GM19238 (cell line): ENCODE measurements around the gene ZSCAN10.

ENCODE experiments used
- DNase-seq: peaks from one replicate; pipeline ENCODE4 v3.0.0; 2011; ENCODE audit warnings: low spot score; ENCODE audit not compliant: insufficient read length

The ZSCAN10 gene

GRCh38 chr16:3134338-3135125 is 35.4 kb upstream of the ZSCAN10 start, which contains the start of gene ZNF213:
Gene ZNF213 (plus strand): TSS chr16:3135029. CDS start chr16:3137281, 2,252 bp downstream.
- DNase-seq = peak; percentile 96

GRCh38 chr16:3133844-3134243 is 34.8 kb upstream of the ZSCAN10 start:
- DNase-seq = no peak

- DNase-seq = no peak
Observed at GRCh38 chr16:3131755-3132377, 32.8 kb upstream of the ZSCAN10 start.

- DNase-seq = no peak
Observed at GRCh38 chr16:3129137-3130131, 30.3 kb upstream of the ZSCAN10 start.

- no peak for DNase-seq
Observed at GRCh38 chr16:3127745-3128144, 28.7 kb upstream of the ZSCAN10 start.

- DNase-seq = peak; percentile 96
Observed at GRCh38 chr16:3123986-3124886, 25.1 kb upstream of the ZSCAN10 start.

GRCh38 chr16:3122926-3123570 is 24.0 kb upstream of the ZSCAN10 start:
- DNase-seq = no peak

GRCh38 chr16:3121851-3122467 is 22.9 kb upstream of the ZSCAN10 start:
- no peak for DNase-seq

GRCh38 chr16:3120435-3120834 is 21.3 kb upstream of the ZSCAN10 start:
- DNase-seq = no peak

GRCh38 chr16:3119701-3120408 is 20.8 kb upstream of the ZSCAN10 start:
- no peak for DNase-seq

- no peak for DNase-seq
Observed at GRCh38 chr16:3119286-3119685, 20.2 kb upstream of the ZSCAN10 start.

- no peak for DNase-seq
Observed at GRCh38 chr16:3118846-3119245, 19.8 kb upstream of the ZSCAN10 start.

GRCh38 chr16:3118204-3118790 is 19.2 kb upstream of the ZSCAN10 start:
- no peak for DNase-seq

GRCh38 chr16:3115561-3115960 is 16.5 kb upstream of the ZSCAN10 start:
- DNase-seq = no peak

- no peak for DNase-seq
Observed at GRCh38 chr16:3115003-3115402, 15.9 kb upstream of the ZSCAN10 start.

- no peak for DNase-seq
Observed at GRCh38 chr16:3113765-3114479, 14.8 kb upstream of the ZSCAN10 start.

GRCh38 chr16:3112881-3113574 is 13.9 kb upstream of the ZSCAN10 start:
- no peak for DNase-seq
